Tibial artery (tissue), 4 donors: ENCODE data around the gene TEDC2.

Experiments used
- DNase-seq, 2 donors: peaks; one replicate each; pipeline ENCODE4 v3.0.0-alpha.2; 2019
- H3K27ac ChIP-seq, 2 donors: fragments of 200-600 bp; sonication (generic) in 1 of 2; 1 replicate in 1 of 2; 2 replicates in 1 of 2; pipeline ENCODE4 v1.5.1; 2018 to 2019; ENCODE audit warnings: mild to moderate bottlenecking in 1 of 2
- H3K27me3 ChIP-seq, 2 donors: fragments of 200-600 bp; sonication (generic) in 1 of 2; one replicate each; pipeline versions ENCODE4 v1.5.1 to v1.6.0; 2016 to 2019
- H3K36me3 ChIP-seq, 3 donors: fragments of 200-600 bp; sonication (generic) in 2 of 3; one replicate each; pipeline ENCODE4 v1.5.1; 2016 to 2019; ENCODE audit warnings: mild to moderate bottlenecking in 2 of 3
- H3K4me1 ChIP-seq, 4 donors: fragments of 200-600 bp; sonication (generic) in 2 of 4; 1 replicate in 3 of 4; 2 replicates in 1 of 4; pipeline ENCODE4 v1.5.1; 2016 to 2019
- H3K4me3 ChIP-seq, 2 donors: fragments of 200-600 bp; sonication (generic) in 1 of 2; 1 replicate in 1 of 2; 2 replicates in 1 of 2; pipeline ENCODE4 v1.5.1; 2018 to 2019; ENCODE audit warnings: mild to moderate bottlenecking in 2 of 2
- H3K9me3 ChIP-seq, 3 donors: fragments of 200-600 bp; sonication (generic) in 1 of 3; one replicate each; pipeline ENCODE4 v1.5.1; 2016 to 2019
- CTCF ChIP-seq, 2 experiments: fragments of 200-600 bp in 1 of 2; fragments of 450-650 bp in 1 of 2; IDR thresholded peaks; one replicate each; pipeline ENCODE4 v1.5.1; 2017 to 2019; ENCODE audit warnings: antibody characterized with exemption in 2 of 2, mild to moderate bottlenecking in 1 of 2, moderate library complexity in 1 of 2
- intact Hi-C: fragments of 100-400 bp; cut with DNase I; formaldehyde crosslinking; loops from one replicate; pipeline ENCODE4 v1.15.0; 2023; ENCODE audit warnings: low total_unique reads

TEDC2 gene

DNA sequence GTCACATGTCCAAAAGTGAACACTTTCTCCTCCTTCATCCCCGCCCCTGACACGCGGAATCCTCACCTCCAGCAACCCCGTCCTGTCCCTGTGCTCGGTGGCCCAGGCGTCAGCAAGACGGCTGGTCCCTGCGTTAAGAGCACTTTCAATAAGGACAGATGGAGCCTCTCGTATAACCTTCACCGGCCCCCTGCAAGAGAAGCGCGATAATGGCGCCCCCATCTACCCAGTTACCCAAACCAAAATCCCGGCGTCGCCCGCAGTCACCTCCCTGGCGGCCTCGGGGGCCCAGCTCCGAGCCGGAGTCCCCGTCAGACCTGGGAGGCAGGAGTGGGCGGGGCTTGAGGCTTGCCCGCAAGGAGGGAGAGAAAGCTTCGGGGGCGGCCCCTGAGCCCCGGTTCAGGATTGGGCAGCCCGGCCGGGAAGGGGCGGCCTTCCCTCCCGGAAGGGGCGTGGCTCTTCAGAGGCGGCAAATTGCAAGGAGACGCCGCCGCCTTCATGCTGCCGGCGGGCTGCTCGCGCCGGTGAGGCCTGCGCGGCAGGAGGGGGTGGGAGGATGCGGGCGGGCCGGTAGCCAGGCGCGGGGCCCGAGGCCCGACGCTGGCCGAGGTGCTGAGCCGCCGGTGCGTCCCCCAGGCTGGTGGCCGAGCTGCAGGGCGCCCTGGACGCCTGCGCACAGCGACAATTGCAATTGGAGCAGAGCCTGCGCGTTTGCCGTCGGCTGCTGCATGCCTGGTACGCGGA lies at the start of gene TEDC2:
Gene TEDC2 (plus strand): TSS at position 463 of the 744 bp plus-strand sequence. CDS start 36 bp downstream, at position 499.
- peak; percentile 98 for DNase-seq
- intact Hi-C loops = no loop called here
- Histone ChIP-seq H3K36me3 (peaks cover 0 to 24% (median 0%) of the 10 kb centered on the region in 3 donors), H3K4me3 (peak within 1 kb of the TSS; percentile 48 to 61), H3K4me1 (peaks cover 4 to 15% (median 12%) of the 10 kb centered on the region in 4 donors), H3K27ac (peak within 1 kb of the TSS; percentile 42 to 46), H3K9me3 (no peaks in the 10 kb centered on the region), H3K27me3 (peaks cover 0 to 5% of the 10 kb centered on the region in 2 donors)
- TF ChIP-seq CTCF (IDR thresholded peaks at IDR 0.05) = no peak

DNA sequence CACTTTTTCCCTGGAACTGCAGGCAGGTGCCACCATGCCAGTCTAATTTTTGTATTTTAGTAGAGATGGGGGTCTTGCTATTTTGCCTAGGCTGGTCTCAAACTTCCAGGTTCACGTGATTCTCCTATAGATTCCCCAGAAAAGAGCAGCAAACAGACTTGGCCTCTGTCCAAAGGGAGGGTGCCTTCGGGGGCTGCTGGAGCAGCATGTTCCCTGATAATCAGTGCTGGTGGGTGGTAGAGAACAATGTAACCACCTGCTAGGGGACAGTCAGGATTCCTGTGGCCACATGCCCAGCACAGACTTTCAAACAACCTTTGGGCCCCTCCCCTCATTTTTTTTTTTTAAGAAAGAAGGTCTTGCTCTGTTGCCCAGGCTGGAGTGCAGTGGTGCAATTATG lies 44.8 kb upstream of the TEDC2 start:
- Histone ChIP-seq H3K4me3 (no peak overlapping the region), H3K27me3 (peaks cover 0 to 46% of the 10 kb centered on the region in 2 donors), H3K4me1 (no peaks in the 10 kb centered on the region), H3K36me3 (no peaks in the 10 kb centered on the region), H3K9me3 (no peaks in the 10 kb centered on the region), H3K27ac (no peak overlapping the region)
- intact Hi-C loops = no loop called here
- no peak for TF ChIP-seq CTCF (IDR thresholded peaks at IDR 0.05)
- no peak for DNase-seq

GRCh38 chr16:2420035-2420434 lies 39.9 kb upstream of the TEDC2 start:
- no peak for TF ChIP-seq CTCF (IDR thresholded peaks at IDR 0.05)
- Histone ChIP-seq H3K36me3 (no peaks in the 10 kb centered on the region), H3K4me3 (no peak overlapping the region), H3K27me3 (peaks cover 0 to 38% of the 10 kb centered on the region in 2 donors), H3K27ac (no peak overlapping the region), H3K9me3 (no peaks in the 10 kb centered on the region), H3K4me1 (no peaks in the 10 kb centered on the region)
- intact Hi-C loops = no loop called here
- no peak for DNase-seq

GRCh38 chr16:2422123-2422867 lies 37.6 kb upstream of the TEDC2 start:
- no peaks in the 10 kb centered on the region for H3K9me3 ChIP-seq
- no peak overlapping the region for H3K27ac ChIP-seq
- H3K4me3 ChIP-seq = no peak overlapping the region
- no peak for DNase-seq
- no peak for TF ChIP-seq CTCF (IDR thresholded peaks at IDR 0.05)
- H3K27me3 ChIP-seq = peaks cover 0 to 17% of the 10 kb centered on the region in 2 donors
- H3K4me1 ChIP-seq = no peaks in the 10 kb centered on the region
- intact Hi-C loops = no loop called here
- H3K36me3 ChIP-seq = no peaks in the 10 kb centered on the region

DNA sequence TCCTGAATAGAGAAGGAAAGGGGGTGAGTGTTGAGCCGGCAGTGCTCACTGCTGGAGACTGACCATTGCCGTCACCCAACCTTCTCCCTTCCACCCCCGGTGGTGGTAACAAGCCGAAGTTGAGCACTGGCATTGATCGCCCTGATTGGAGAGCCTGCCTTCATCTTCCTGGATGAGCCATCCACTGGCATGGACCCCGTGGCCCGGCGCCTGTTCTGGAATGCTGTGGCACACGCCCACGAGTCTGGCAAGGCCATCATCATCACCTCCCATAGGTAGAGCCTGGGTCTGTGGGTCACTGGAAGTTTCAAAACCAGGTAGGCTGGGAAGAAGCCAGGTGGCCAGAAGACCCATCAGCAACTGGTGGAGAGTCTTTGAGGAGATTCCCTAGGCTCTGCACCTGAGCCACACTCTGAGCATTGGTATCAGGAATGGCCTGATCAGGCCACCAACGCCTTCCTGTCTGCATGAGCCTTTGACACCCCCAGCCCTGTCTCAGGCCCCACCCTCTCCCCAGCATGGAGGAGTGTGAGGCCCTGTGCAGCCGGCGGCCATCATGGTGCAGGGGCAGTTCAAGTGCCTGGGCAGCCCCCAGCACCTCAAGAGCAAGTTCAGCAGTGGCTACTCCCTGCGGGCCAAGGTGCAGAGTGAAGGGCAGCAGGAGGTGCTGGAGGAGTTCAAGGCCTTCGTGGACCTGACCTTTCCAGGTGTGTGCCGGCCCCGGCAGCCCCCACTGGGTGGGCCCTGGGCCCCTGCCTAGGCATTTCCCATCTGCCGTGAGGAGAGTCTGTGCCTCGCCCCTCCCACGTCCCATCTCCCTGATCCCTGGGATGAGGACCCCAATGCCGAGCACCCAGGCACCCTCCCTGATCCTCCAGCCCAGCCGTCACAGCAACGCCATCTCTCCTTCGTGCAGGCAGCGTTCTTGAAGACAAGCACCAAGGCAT lies 35.6 kb upstream of the TEDC2 start:
- no peak for DNase-seq
- Histone ChIP-seq H3K9me3 (no peaks in the 10 kb centered on the region), H3K27ac (no peak overlapping the region), H3K4me3 (no peak overlapping the region), H3K36me3 (no peaks in the 10 kb centered on the region), H3K27me3 (peaks cover 0 to 4% of the 10 kb centered on the region in 2 donors), H3K4me1 (peaks cover 0 to 6% (median 2%) of the 10 kb centered on the region in 4 donors)
- intact Hi-C loops = loop anchor here (5.0 kb wide), 1 partner anchor 78 kb away; no protein-coding TSS in a partner anchor
- TF ChIP-seq CTCF (IDR thresholded peaks at IDR 0.05) = no peak
